ENCODE results near the gene P3H3. TPM values are rescaled to one million over a fixed set of nuclear protein-coding genes. Genes with fewer than 3 reads are reported as not detected.

Gene P3H3
- total and polyA plus RNA-seq, 3 donors from 2014 or later, result 13.1 to 19.2 (median 18.8) TPM

- WGBS, 2 donors, result 3 to 22% methylated on average over 1 of the region's 1 CpG
- intact Hi-C loops (cut with DNase I; ENCODE audit: low total_unique reads), result no loop called here
- no peak for DNase-seq
- Histone ChIP-seq H3K27me3 (no peaks in the 10 kb centered on the region), H3K9me3 (no peaks in the 10 kb centered on the region), H3K36me3 (ENCODE audit: low read depth, missing control alignments) (no peaks in the 10 kb centered on the region), H3K4me3 (no peak overlapping the region), H3K27ac (peak overlapping the region; percentile 71 to 98), H3K4me1 (peaks cover 19% of the 10 kb centered on the region)
- TF ChIP-seq POLR2A (IDR thresholded peaks at IDR 0.05) (no peak), CTCF (IDR thresholded peaks at IDR 0.05) (no peak)
These were observed 25.4 kb downstream of the P3H3 start for GRCh38 chr12:6853626-6854025.

GRCh38 chr12:6854036-6854435 lies 25.8 kb downstream of the P3H3 start:
- Histone ChIP-seq H3K36me3 (ENCODE audit: low read depth, missing control alignments) (no peaks in the 10 kb centered on the region), H3K4me3 (no peak overlapping the region), H3K27ac (peak overlapping the region; percentile 71 to 98), H3K27me3 (no peaks in the 10 kb centered on the region), H3K4me1 (peaks cover 19% of the 10 kb centered on the region), H3K9me3 (no peaks in the 10 kb centered on the region)
- DNase-seq, result no peak
- 27 to 61% methylated on average over 6 of the region's 6 CpGs for WGBS, 2 donors
- no peak for TF ChIP-seq CTCF (IDR thresholded peaks at IDR 0.05)
- no peak for TF ChIP-seq POLR2A (IDR thresholded peaks at IDR 0.05)
- intact Hi-C loops (cut with DNase I; ENCODE audit: low total_unique reads), result no loop called here

- no peaks in the 10 kb centered on the region for H3K9me3 ChIP-seq
- 89 to 92% methylated on average over 14 of the region's 14 CpGs for WGBS, 2 donors
- no peaks in the 10 kb centered on the region for H3K36me3 ChIP-seq (ENCODE audit: low read depth, missing control alignments)
- H3K27ac ChIP-seq, result peak overlapping the region in 1 of 2 donors; percentile 98
- no peak for DNase-seq
- H3K4me1 ChIP-seq, result peaks cover 19% of the 10 kb centered on the region
- TF ChIP-seq CTCF (IDR thresholded peaks at IDR 0.05) (no peak), POLR2A (IDR thresholded peaks at IDR 0.05) (no peak)
- no peaks in the 10 kb centered on the region for H3K27me3 ChIP-seq
- intact Hi-C loops (cut with DNase I; ENCODE audit: low total_unique reads), result no loop called here
- H3K4me3 ChIP-seq, result no peak overlapping the region
These were observed 27.1 kb downstream of the P3H3 start for GRCh38 chr12:6855322-6855721.

- Histone ChIP-seq H3K4me1 (peaks cover 10% of the 10 kb centered on the region), H3K4me3 (no peak overlapping the region), H3K9me3 (no peaks in the 10 kb centered on the region), H3K27ac (no peak overlapping the region), H3K27me3 (no peaks in the 10 kb centered on the region), H3K36me3 (ENCODE audit: low read depth, missing control alignments) (no peaks in the 10 kb centered on the region)
- intact Hi-C loops (cut with DNase I; ENCODE audit: low total_unique reads), result no loop called here
- 93 to 98% methylated on average over 2 of the region's 2 CpGs for WGBS, 2 donors
- DNase-seq, result no peak
- no peak for TF ChIP-seq POLR2A (IDR thresholded peaks at IDR 0.05)
- no peak for TF ChIP-seq CTCF (IDR thresholded peaks at IDR 0.05)
These were observed 30.6 kb downstream of the P3H3 start for GRCh38 chr12:6858799-6859198.

- Histone ChIP-seq H3K9me3 (no peaks in the 10 kb centered on the region), H3K27me3 (no peaks in the 10 kb centered on the region), H3K36me3 (ENCODE audit: low read depth, missing control alignments) (no peaks in the 10 kb centered on the region), H3K4me3 (no peak overlapping the region), H3K4me1 (no peaks in the 10 kb centered on the region), H3K27ac (no peak overlapping the region)
- DNase-seq, result no peak
- intact Hi-C loops (cut with DNase I; ENCODE audit: low total_unique reads), result no loop called here
- 91 to 97% methylated on average over 9 of the region's 9 CpGs for WGBS, 2 donors
- no peak for TF ChIP-seq POLR2A (IDR thresholded peaks at IDR 0.05)
- no peak for TF ChIP-seq CTCF (IDR thresholded peaks at IDR 0.05)
These were observed 31.9 kb downstream of the P3H3 start for GRCh38 chr12:6860116-6860515.

Measured in testis (tissue), 3 donors.